ENCODE data around the gene SDC3.

GRCh38 chr1:30950700-30951099 lies 42.1 kb upstream of the SDC3 start:
- TF ChIP-seq SIN3A (IDR thresholded peaks at IDR 0.05; ENCODE audit: borderline replicate concordance, insufficient read depth, low read length) (no peak), POLR2AphosphoS5 (IDR thresholded peaks at IDR 0.05; ENCODE audit: low read depth, low read length) (no peak), TAF1 (IDR thresholded peaks at IDR 0.05; ENCODE audit: borderline replicate concordance, insufficient read depth, low read length) (no peak), FOXP2 (optimal IDR thresholded peaks at IDR 0.05; ENCODE audit: borderline replicate concordance, extremely low read depth, extremely low read length, insufficient read depth) (no peak)
- TF ChIP-seq, protein P1, sequence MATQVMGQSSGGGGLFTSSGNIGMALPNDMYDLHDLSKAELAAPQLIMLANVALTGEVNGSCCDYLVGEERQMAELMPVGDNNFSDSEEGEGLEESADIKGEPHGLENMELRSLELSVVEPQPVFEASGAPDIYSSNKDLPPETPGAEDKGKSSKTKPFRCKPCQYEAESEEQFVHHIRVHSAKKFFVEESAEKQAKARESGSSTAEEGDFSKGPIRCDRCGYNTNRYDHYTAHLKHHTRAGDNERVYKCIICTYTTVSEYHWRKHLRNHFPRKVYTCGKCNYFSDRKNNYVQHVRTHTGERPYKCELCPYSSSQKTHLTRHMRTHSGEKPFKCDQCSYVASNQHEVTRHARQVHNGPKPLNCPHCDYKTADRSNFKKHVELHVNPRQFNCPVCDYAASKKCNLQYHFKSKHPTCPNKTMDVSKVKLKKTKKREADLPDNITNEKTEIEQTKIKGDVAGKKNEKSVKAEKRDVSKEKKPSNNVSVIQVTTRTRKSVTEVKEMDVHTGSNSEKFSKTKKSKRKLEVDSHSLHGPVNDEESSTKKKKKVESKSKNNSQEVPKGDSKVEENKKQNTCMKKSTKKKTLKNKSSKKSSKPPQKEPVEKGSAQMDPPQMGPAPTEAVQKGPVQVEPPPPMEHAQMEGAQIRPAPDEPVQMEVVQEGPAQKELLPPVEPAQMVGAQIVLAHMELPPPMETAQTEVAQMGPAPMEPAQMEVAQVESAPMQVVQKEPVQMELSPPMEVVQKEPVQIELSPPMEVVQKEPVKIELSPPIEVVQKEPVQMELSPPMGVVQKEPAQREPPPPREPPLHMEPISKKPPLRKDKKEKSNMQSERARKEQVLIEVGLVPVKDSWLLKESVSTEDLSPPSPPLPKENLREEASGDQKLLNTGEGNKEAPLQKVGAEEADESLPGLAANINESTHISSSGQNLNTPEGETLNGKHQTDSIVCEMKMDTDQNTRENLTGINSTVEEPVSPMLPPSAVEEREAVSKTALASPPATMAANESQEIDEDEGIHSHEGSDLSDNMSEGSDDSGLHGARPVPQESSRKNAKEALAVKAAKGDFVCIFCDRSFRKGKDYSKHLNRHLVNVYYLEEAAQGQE (IDR thresholded peaks at IDR 0.05; ENCODE audit: insufficient read depth in 1 of 2, low read depth in 2 of 2, low read length in 2 of 2), result no peak

All from PFSK-1 (cell line).